HG02981 (cell line): ENCODE data around the gene SEPTIN11.
A peak's percentile ranks its signal among the peaks of the same experiment; 100 is the strongest.

ENCODE experiments used
- ATAC-seq: cut with Tn5 transposase; IDR thresholded peaks from one replicate; pipeline ENCODE4 v1.9.1; 2021; ENCODE audit warnings: mild to moderate bottlenecking, moderate library complexity; ENCODE audit not compliant: unreplicated experiment

The SEPTIN11 gene

GRCh38 chr4:76977736-76978350 lies 28.3 kb downstream of the SEPTIN11 start:
- no peak for ATAC-seq

GRCh38 chr4:76979236-76979635 lies 29.7 kb downstream of the SEPTIN11 start:
- no peak for ATAC-seq

- no peak for ATAC-seq
These were observed 30.7 kb downstream of the SEPTIN11 start for GRCh38 chr4:76980261-76980660.

- no peak for ATAC-seq
These were observed 32.1 kb downstream of the SEPTIN11 start for GRCh38 chr4:76981644-76982043.

GRCh38 chr4:76982638-76983584 lies 33.4 kb downstream of the SEPTIN11 start:
- ATAC-seq, result no peak

- ATAC-seq, result peak; percentile 58
These were observed 34.6 kb downstream of the SEPTIN11 start for GRCh38 chr4:76984127-76984526.

- ATAC-seq, result no peak
These were observed 35.2 kb downstream of the SEPTIN11 start for GRCh38 chr4:76984788-76985211.

- ATAC-seq, result no peak
These were observed 37.6 kb downstream of the SEPTIN11 start for GRCh38 chr4:76987153-76987591.

- ATAC-seq, result no peak
These were observed 38.1 kb downstream of the SEPTIN11 start for GRCh38 chr4:76987685-76988084.

GRCh38 chr4:76989391-76990061 lies 40.0 kb downstream of the SEPTIN11 start:
- no peak for ATAC-seq

GRCh38 chr4:76990288-76991080 lies 40.9 kb downstream of the SEPTIN11 start:
- no peak for ATAC-seq

- ATAC-seq, result no peak
These were observed 41.7 kb downstream of the SEPTIN11 start for GRCh38 chr4:76991161-76991660.

GRCh38 chr4:76993787-76994641 lies 44.5 kb downstream of the SEPTIN11 start:
- peak; percentile 84 for ATAC-seq

- no peak for ATAC-seq
These were observed 46.2 kb downstream of the SEPTIN11 start for GRCh38 chr4:76995776-76996175.

- no peak for ATAC-seq
These were observed 46.9 kb downstream of the SEPTIN11 start for GRCh38 chr4:76996445-76996844.

GRCh38 chr4:76997077-76997476 lies 47.5 kb downstream of the SEPTIN11 start:
- no peak for ATAC-seq

- ATAC-seq, result no peak
These were observed 48.0 kb downstream of the SEPTIN11 start for GRCh38 chr4:76997532-76997931.

- ATAC-seq, result no peak
These were observed 48.8 kb downstream of the SEPTIN11 start for GRCh38 chr4:76998251-76998901.
